Right lobe of liver (tissue), 6 donors: ENCODE measurements around the gene DICER1. TPM values are rescaled to one million over a fixed set of nuclear protein-coding genes. Genes with fewer than 3 reads are reported as not detected.
"Not testable (repeated sequence)": the region's sequence is repeated elsewhere in the genome, so short reads cannot be mapped to it uniquely, and the experiment has no call there.

Experiments used
- ATAC-seq, 4 donors: fragments of 200-7000 bp; cut with Tn5 transposase; one replicate each; pipeline ENCODE4 v1.9.1; 2020; ENCODE audit warnings: mild to moderate bottlenecking in 4 of 4, moderate library complexity in 4 of 4
- DNase-seq, 3 donors: peaks; one replicate each; pipeline ENCODE4 v3.0.0-alpha.2; 2020
- H3K27ac ChIP-seq, 3 donors: fragments of 200-600 bp; one replicate each; pipeline ENCODE4 v1.8.0; 2022
- H3K27me3 ChIP-seq, 2 donors: fragments of 200-600 bp; one replicate each; pipeline ENCODE4 v1.8.0; 2022
- H3K36me3 ChIP-seq, 4 donors: fragments of 200-600 bp; sonication (generic) in 1 of 4; one replicate each; pipeline versions ENCODE4 v1.5.1 to v1.8.0; 2017 to 2022; ENCODE audit warnings: control low read depth in 1 of 4
- H3K4me1 ChIP-seq, 4 donors: fragments of 200-600 bp; sonication (generic) in 1 of 4; one replicate each; pipeline versions ENCODE4 v1.5.1 to v1.8.0; 2017 to 2022; ENCODE audit warnings: control low read depth in 1 of 4
- H3K4me3 ChIP-seq, 3 donors: fragments of 200-600 bp; one replicate each; pipeline ENCODE4 v1.8.0; 2022
- H3K9me3 ChIP-seq, 4 donors: fragments of 200-600 bp; sonication (generic) in 1 of 4; one replicate each; pipeline versions ENCODE4 v1.5.1 to v1.8.0; 2017 to 2022; ENCODE audit warnings: control low read depth in 1 of 4
- CTCF ChIP-seq, 4 donors: fragments of 200-600 bp in 3 of 4; fragments of 450-650 bp in 1 of 4; IDR thresholded peaks; one replicate each; pipeline versions ENCODE4 v1.5.1 to v1.8.0; 2016 to 2022; ENCODE audit warnings: antibody characterized with exemption in 4 of 4, mild to moderate bottlenecking in 2 of 4
- POLR2A ChIP-seq: fragments of 450-650 bp; IDR thresholded peaks from one replicate; pipeline ENCODE4 v1.6.1; 2017; ENCODE audit warnings: antibody characterized with exemption, mild to moderate bottlenecking
- WGBS: methylation state at CpG from one replicate; pipeline ENCODE4 v1.1.6; 2018; ENCODE audit warnings: low coverage, low lambda C conversion rate; ENCODE audit not compliant: insufficient coverage; ENCODE audit errors: missing lambda C conversion rate; 5-methylcytosine and 5-hydroxymethylcytosine counted together
- intact Hi-C, 2 donors: fragments of 100-400 bp; cut with DNase I; formaldehyde crosslinking; loops; one replicate each; pipeline versions ENCODE4 v1.11.2 to v1.14.1; 2022
- total RNA-seq, 6 experiments: library from RNA; depleted of rRNA in 2 of 6; stranded (reverse); fragments of >200 nt in 2 of 6; fragmentation: NEBNext Ultra II Directional in 3 of 6; extraction: Animal tissue kit (Norgen Biotek cat#: 25700) in 3 of 6; gene quantifications; one replicate each; pipeline versions ENCODE4 v1.1.0 to v1.2.4, GENCODE V29; 2016 to 2023
- donor health status: DM: no; HTN: yes; CAD: no.
- donor health status: DM: no; HTN: no; CAD: no.
- donor health status: DM: no; HTN: no; CAD: no.
- donor health status: DM: no; HTN: yes; CAD: no.
- donor health status: DM: no; HTN: yes; CAD: no.

Gene DICER1
- total RNA-seq, 6 experiments from 2014 or later: 27.6 to 47.9 (median 30.3) TPM

GRCh38 chr14:95142208-95142607 is 15.1 kb downstream of the DICER1 start:
- Histone ChIP-seq H3K4me3 (no peak overlapping the region), H3K9me3 (peaks cover 0 to 4% (median 0%) of the 10 kb centered on the region in 4 donors), H3K36me3 (no peaks in the 10 kb centered on the region), H3K4me1 (peaks cover 0 to 53% (median 21%) of the 10 kb centered on the region in 4 donors), H3K27me3 (no peaks in the 10 kb centered on the region), H3K27ac (no peak overlapping the region)
- WGBS: 100% methylated on average over 2 of the region's 2 CpGs
- ATAC-seq (no peak), DNase-seq (no peak)
- intact Hi-C loops: no loop called here
- TF ChIP-seq CTCF (IDR thresholded peaks at IDR 0.05) (no peak), POLR2A (no peak)

- peaks cover 0 to 53% (median 21%) of the 10 kb centered on the region in 4 donors for H3K4me1 ChIP-seq
- H3K4me3 ChIP-seq: no peak overlapping the region
- TF ChIP-seq CTCF (IDR thresholded peaks at IDR 0.05) (no peak), POLR2A (no peak)
- H3K27ac ChIP-seq: no peak overlapping the region
- intact Hi-C loops: no loop called here
- no peak for DNase-seq
- ATAC-seq: no peak
- WGBS: 46% methylated on average over 1 of the region's 1 CpG
- no peaks in the 10 kb centered on the region for H3K27me3 ChIP-seq
- no peaks in the 10 kb centered on the region for H3K36me3 ChIP-seq
- peaks cover 0 to 4% (median 0%) of the 10 kb centered on the region in 4 donors for H3K9me3 ChIP-seq
Measured at GRCh38 chr14:95141684-95142083, 15.6 kb downstream of the DICER1 start.

- no peak for DNase-seq
- Histone ChIP-seq H3K9me3 (peaks cover 0 to 4% (median 0%) of the 10 kb centered on the region in 4 donors), H3K27me3 (no peaks in the 10 kb centered on the region), H3K27ac (peak overlapping the region in 1 of 3 donors; percentile 22), H3K36me3 (no peaks in the 10 kb centered on the region), H3K4me1 (peaks cover 0 to 46% (median 16%) of the 10 kb centered on the region in 4 donors), H3K4me3 (no peak overlapping the region)
- intact Hi-C loops: no loop called here
- TF ChIP-seq POLR2A (no peak), CTCF (IDR thresholded peaks at IDR 0.05) (no peak)
- 69% methylated on average over 5 of the region's 5 CpGs for WGBS
- ATAC-seq: peak in 1 of 4 donors; percentile 36
Measured at GRCh38 chr14:95140060-95140858, 17.1 kb downstream of the DICER1 start.

- intact Hi-C loops: no loop called here
- no peaks in the 10 kb centered on the region for H3K9me3 ChIP-seq
- no CpG with 5 or more reads among the region's 1 CpG for WGBS
Measured at GRCh38 chr14:95138876-95139275, 18.5 kb downstream of the DICER1 start.

GRCh38 chr14:95138455-95138854 is 18.9 kb downstream of the DICER1 start:
- ATAC-seq, H3K4me3 ChIP-seq, H3K27ac ChIP-seq, H3K27me3 ChIP-seq, H3K9me3 ChIP-seq, DNase-seq, intact Hi-C loops, H3K36me3 ChIP-seq: not testable (repeated sequence)
- 57% methylated on average over 4 of the region's 5 CpGs for WGBS
- peaks cover 0 to 40% (median 15%) of the 10 kb centered on the region in 4 donors for H3K4me1 ChIP-seq

More at GRCh38 chr14:95138876-95139275, 18.5 kb downstream of the DICER1 start:
- Histone ChIP-seq H3K27ac (no peak overlapping the region), H3K4me1 (peaks cover 0 to 44% (median 16%) of the 10 kb centered on the region in 4 donors), H3K36me3 (no peaks in the 10 kb centered on the region), H3K4me3 (no peak overlapping the region), H3K27me3 (no peaks in the 10 kb centered on the region)
- ATAC-seq (peak in 1 of 4 donors; percentile 10), DNase-seq (no peak)
- TF ChIP-seq POLR2A (no peak), CTCF (IDR thresholded peaks at IDR 0.05) (no peak)
